Measurements from ENCODE around the gene OR6B1.

OR6B1 gene

GRCh38 chr7:143979359-143979758 is 20.8 kb upstream of the OR6B1 start:
- TF ChIP-seq ZBTB7A (IDR thresholded peaks at IDR 0.05; ENCODE audit: low read depth) = no peak
- TF ChIP-seq TEAD4 (IDR thresholded peaks at IDR 0.05) = no peak
- TF ChIP-seq REST (IDR thresholded peaks at IDR 0.05; ENCODE audit: low read depth) = no peak
- TF ChIP-seq, protein P1, sequence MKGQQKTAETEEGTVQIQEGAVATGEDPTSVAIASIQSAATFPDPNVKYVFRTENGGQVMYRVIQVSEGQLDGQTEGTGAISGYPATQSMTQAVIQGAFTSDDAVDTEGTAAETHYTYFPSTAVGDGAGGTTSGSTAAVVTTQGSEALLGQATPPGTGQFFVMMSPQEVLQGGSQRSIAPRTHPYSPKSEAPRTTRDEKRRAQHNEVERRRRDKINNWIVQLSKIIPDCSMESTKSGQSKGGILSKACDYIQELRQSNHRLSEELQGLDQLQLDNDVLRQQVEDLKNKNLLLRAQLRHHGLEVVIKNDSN (IDR thresholded peaks at IDR 0.05) = no peak
- TF ChIP-seq, protein P2, sequence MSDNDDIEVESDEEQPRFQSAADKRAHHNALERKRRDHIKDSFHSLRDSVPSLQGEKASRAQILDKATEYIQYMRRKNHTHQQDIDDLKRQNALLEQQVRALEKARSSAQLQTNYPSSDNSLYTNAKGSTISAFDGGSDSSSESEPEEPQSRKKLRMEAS (IDR thresholded peaks at IDR 0.05) = no peak
- no peak for TF ChIP-seq NFIC (IDR thresholded peaks at IDR 0.05)

DNA sequence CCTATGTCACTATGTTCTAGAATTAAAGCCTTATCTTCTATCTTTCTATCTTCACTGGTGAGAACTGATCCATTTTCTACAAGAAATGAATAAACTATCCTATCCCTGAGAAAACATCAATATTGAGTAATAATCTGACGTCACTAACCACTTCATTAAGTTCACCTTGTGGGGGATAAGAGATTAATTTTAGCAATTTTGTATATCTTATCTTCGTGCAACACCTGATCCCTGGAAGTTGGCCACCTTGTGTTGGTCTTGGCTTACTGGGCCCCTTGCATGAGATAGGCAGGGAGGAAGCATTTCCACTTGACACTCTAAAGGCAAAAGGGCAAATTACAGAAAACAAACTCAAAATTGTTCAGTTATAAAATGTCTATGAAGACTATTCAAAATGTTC is 20.1 kb upstream of the OR6B1 start:
- TF ChIP-seq NFIC (IDR thresholded peaks at IDR 0.05) (no peak), FOXM1 (IDR thresholded peaks at IDR 0.05; ENCODE audit: borderline replicate concordance, low read depth) (no peak), TCF12 (IDR thresholded peaks at IDR 0.05; ENCODE audit: low read depth) (no peak), EP300 (IDR thresholded peaks at IDR 0.05; ENCODE audit: borderline replicate concordance) (no peak), REST (IDR thresholded peaks at IDR 0.05; ENCODE audit: low read depth) (no peak), YY1 (IDR thresholded peaks at IDR 0.05; ENCODE audit: low read depth) (no peak), TAF1 (IDR thresholded peaks at IDR 0.05; ENCODE audit: low read depth) (no peak), CEBPB (IDR thresholded peaks at IDR 0.05) (no peak), RAD21 (IDR thresholded peaks at IDR 0.05; ENCODE audit: low read depth) (no peak), ZBTB7A (IDR thresholded peaks at IDR 0.05; ENCODE audit: low read depth) (no peak), CREB1 (IDR thresholded peaks at IDR 0.05; ENCODE audit: low read depth) (no peak), TEAD4 (IDR thresholded peaks at IDR 0.05) (no peak), EGR1 (IDR thresholded peaks at IDR 0.05) (no peak)
- TF ChIP-seq, protein P1 (IDR thresholded peaks at IDR 0.05) = no peak
- TF ChIP-seq, protein P2 (IDR thresholded peaks at IDR 0.05) = no peak

- no peak for TF ChIP-seq FOXM1 (IDR thresholded peaks at IDR 0.05; ENCODE audit: borderline replicate concordance, low read depth)
- TF ChIP-seq YY1 (IDR thresholded peaks at IDR 0.05; ENCODE audit: low read depth) = no peak
- TF ChIP-seq REST (IDR thresholded peaks at IDR 0.05; ENCODE audit: low read depth) = no peak
- TF ChIP-seq EP300 (IDR thresholded peaks at IDR 0.05; ENCODE audit: borderline replicate concordance) = no peak
- TF ChIP-seq ZBTB7A (IDR thresholded peaks at IDR 0.05; ENCODE audit: low read depth) = no peak
- TF ChIP-seq TAF1 (IDR thresholded peaks at IDR 0.05; ENCODE audit: low read depth) = no peak
- TF ChIP-seq TCF12 (IDR thresholded peaks at IDR 0.05; ENCODE audit: low read depth) = no peak
- TF ChIP-seq, protein P2 (IDR thresholded peaks at IDR 0.05) = no peak
- no peak for TF ChIP-seq RAD21 (IDR thresholded peaks at IDR 0.05; ENCODE audit: low read depth)
- no peak for TF ChIP-seq NFIC (IDR thresholded peaks at IDR 0.05)
- no peak for TF ChIP-seq EGR1 (IDR thresholded peaks at IDR 0.05)
- TF ChIP-seq, protein P1 (IDR thresholded peaks at IDR 0.05) = no peak
- no peak for TF ChIP-seq TEAD4 (IDR thresholded peaks at IDR 0.05)
Observed at GRCh38 chr7:143980746-143981510, 19.2 kb upstream of the OR6B1 start.

DNA sequence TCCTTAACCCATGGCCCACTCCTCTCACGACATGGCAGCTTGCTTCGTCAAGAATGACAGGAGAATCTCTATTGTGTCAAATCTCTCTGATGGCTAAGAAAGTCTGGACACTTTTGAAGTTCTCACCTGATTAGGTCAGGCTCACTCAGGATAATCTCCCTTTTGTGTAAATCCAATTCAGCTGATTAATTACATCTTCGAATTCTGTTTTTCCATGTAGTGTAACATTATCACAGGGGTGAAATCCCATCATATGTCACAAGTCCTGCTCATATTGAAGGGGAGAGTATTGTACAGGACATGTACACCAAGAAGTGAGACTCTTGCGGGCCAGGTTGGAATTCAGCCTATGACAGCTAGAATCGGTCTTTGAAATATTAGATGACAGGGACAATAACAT is 16.2 kb upstream of the OR6B1 start:
- no peak for TF ChIP-seq FOXM1 (IDR thresholded peaks at IDR 0.05; ENCODE audit: borderline replicate concordance, low read depth)

All from Ishikawa (cell line).